Thyroid gland (tissue), 4 donors: Measurements from ENCODE around the gene TEFM.

Experiments
- CTCF ChIP-seq, 6 experiments: fragments of 200-600 bp in 3 of 6; fragments of 450-650 bp in 3 of 6; sonication (generic) in 3 of 6; IDR thresholded peaks; one replicate each; pipeline ENCODE4 v1.5.1; 2016 to 2019; ENCODE audit warnings: antibody characterized with exemption in 6 of 6, mild to moderate bottlenecking in 2 of 6, inconsistent platforms in 1 of 6, moderate library complexity in 1 of 6
- POLR2A ChIP-seq, 2 donors: fragments of 450-650 bp; IDR thresholded peaks; one replicate each; pipeline ENCODE4 v1.6.1; 2017; ENCODE audit warnings: antibody characterized with exemption in 2 of 2, mild to moderate bottlenecking in 2 of 2, moderate library complexity in 1 of 2

DNA sequence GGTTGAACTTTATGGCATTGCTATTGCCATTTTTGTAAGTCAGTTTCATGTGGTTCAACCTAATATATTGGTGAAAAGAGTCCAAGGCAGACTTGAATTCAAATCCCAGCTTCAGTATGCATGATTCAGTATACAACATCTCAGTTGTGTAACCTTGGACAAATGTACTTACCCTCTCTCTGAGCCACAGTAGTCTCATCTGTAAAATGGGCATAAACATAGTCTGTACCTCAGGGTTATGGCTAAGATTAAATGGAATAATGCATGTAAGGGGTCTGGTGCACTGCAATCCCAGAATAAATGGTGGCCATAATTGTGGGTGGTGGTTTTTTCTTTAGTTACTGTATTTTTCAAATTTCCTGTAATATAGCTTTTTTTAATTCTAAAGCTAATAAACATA lies 11.0 kb upstream of the TEFM start:
- TF ChIP-seq CTCF (IDR thresholded peaks at IDR 0.05), result no peak
- TF ChIP-seq POLR2A (IDR thresholded peaks at IDR 0.05), result no peak
